ENCODE results near the gene SAP25. TPM values are rescaled to one million over a fixed set of nuclear protein-coding genes. Genes with fewer than 3 reads are reported as not detected.
"Not testable (repeated sequence)": the region's sequence is repeated elsewhere in the genome, so short reads cannot be mapped to it uniquely, and the experiment has no call there.

Gene SAP25

GRCh38 chr7:100538348-100538653 is 35.4 kb downstream of the SAP25 start:
- Histone ChIP-seq H3K4me3 (ENCODE audit: low read length) (peak overlapping the region; percentile 63), H3K4me2 (ENCODE audit: low read length) (peak overlapping the region; percentile 85), H3K27me3 (ENCODE audit: control insufficient read depth, insufficient read depth, low read length) (peaks cover 7% of the 10 kb centered on the region), H3K9me3 (replicated peaks; ENCODE audit: low read length) (no peaks in the 10 kb centered on the region), H3K9ac (ENCODE audit: low read depth, low read length) (no peak overlapping the region), H3K36me3 (ENCODE audit: insufficient read depth, low read length) (no peaks in the 10 kb centered on the region), H3K4me1 (ENCODE audit: control insufficient read depth, insufficient read depth, low read length) (peaks cover 21% of the 10 kb centered on the region)

- not testable (repeated sequence) for H3K4me2 ChIP-seq (ENCODE audit: low read length); H3K4me3 ChIP-seq (ENCODE audit: low read length); H3K9ac ChIP-seq (ENCODE audit: low read depth, low read length); H3K9me3 ChIP-seq (replicated peaks; ENCODE audit: low read length); H3K36me3 ChIP-seq (ENCODE audit: insufficient read depth, low read length)
- Histone ChIP-seq H3K27me3 (ENCODE audit: control insufficient read depth, insufficient read depth, low read length) (peaks cover 12% of the 10 kb centered on the region), H3K4me1 (ENCODE audit: control insufficient read depth, insufficient read depth, low read length) (peaks cover 14% of the 10 kb centered on the region)
Observed at GRCh38 chr7:100536695-100537094, 37.0 kb downstream of the SAP25 start.

GRCh38 chr7:100535982-100536381 is 37.7 kb downstream of the SAP25 start:
- Histone ChIP-seq H3K4me1 (ENCODE audit: control insufficient read depth, insufficient read depth, low read length) (peaks cover 11% of the 10 kb centered on the region), H3K27me3 (ENCODE audit: control insufficient read depth, insufficient read depth, low read length) (peaks cover 12% of the 10 kb centered on the region)
- not testable (repeated sequence) for H3K9me3 ChIP-seq (replicated peaks; ENCODE audit: low read length); H3K4me2 ChIP-seq (ENCODE audit: low read length); H3K9ac ChIP-seq (ENCODE audit: low read depth, low read length); H3K36me3 ChIP-seq (ENCODE audit: insufficient read depth, low read length); H3K4me3 ChIP-seq (ENCODE audit: low read length)

GRCh38 chr7:100532165-100533022 is 41.3 kb downstream of the SAP25 start:
- Histone ChIP-seq H3K4me3 (ENCODE audit: low read length) (no peak overlapping the region), H3K27me3 (ENCODE audit: control insufficient read depth, insufficient read depth, low read length) (peaks cover 12% of the 10 kb centered on the region), H3K9me3 (replicated peaks; ENCODE audit: low read length) (no peaks in the 10 kb centered on the region), H3K4me2 (ENCODE audit: low read length) (no peak overlapping the region), H3K4me1 (ENCODE audit: control insufficient read depth, insufficient read depth, low read length) (peaks cover under 1% of the 10 kb centered on the region), H3K36me3 (ENCODE audit: insufficient read depth, low read length) (no peaks in the 10 kb centered on the region), H3K9ac (ENCODE audit: low read depth, low read length) (no peak overlapping the region)

GRCh38 chr7:100528108-100528866 is 45.4 kb downstream of the SAP25 start:
- not testable (repeated sequence) for H3K4me3 ChIP-seq (ENCODE audit: low read length); H3K27me3 ChIP-seq (ENCODE audit: control insufficient read depth, insufficient read depth, low read length); H3K36me3 ChIP-seq (ENCODE audit: insufficient read depth, low read length); H3K9me3 ChIP-seq (replicated peaks; ENCODE audit: low read length); H3K9ac ChIP-seq (ENCODE audit: low read depth, low read length); H3K4me2 ChIP-seq (ENCODE audit: low read length); H3K4me1 ChIP-seq (ENCODE audit: control insufficient read depth, insufficient read depth, low read length)

GRCh38 chr7:100523192-100523591 is 50.5 kb downstream of the SAP25 start:
- H3K36me3 ChIP-seq (ENCODE audit: insufficient read depth, low read length); H3K27me3 ChIP-seq (ENCODE audit: control insufficient read depth, insufficient read depth, low read length); H3K4me2 ChIP-seq (ENCODE audit: low read length); H3K9me3 ChIP-seq (replicated peaks; ENCODE audit: low read length); H3K4me3 ChIP-seq (ENCODE audit: low read length); H3K9ac ChIP-seq (ENCODE audit: low read depth, low read length); H3K4me1 ChIP-seq (ENCODE audit: control insufficient read depth, insufficient read depth, low read length): not testable (repeated sequence)

Small RNA genes lying within 50 kb of the gene (small RNA-seq; reads per million reads assigned to genes)
- gene RN7SL416P (not detected), gene SAP25 (not detected)
